DMS 273 (cell line): ENCODE data around the gene CDA.
A peak's percentile ranks its signal among the peaks of the same experiment; 100 is the strongest.

ENCODE experiments used
- DNase-seq: peaks from one replicate; lab custom pipeline; 2025; ENCODE audit not compliant: unreplicated experiment; lab: John Stamatoyannopoulos, UW

CDA gene

DNA sequence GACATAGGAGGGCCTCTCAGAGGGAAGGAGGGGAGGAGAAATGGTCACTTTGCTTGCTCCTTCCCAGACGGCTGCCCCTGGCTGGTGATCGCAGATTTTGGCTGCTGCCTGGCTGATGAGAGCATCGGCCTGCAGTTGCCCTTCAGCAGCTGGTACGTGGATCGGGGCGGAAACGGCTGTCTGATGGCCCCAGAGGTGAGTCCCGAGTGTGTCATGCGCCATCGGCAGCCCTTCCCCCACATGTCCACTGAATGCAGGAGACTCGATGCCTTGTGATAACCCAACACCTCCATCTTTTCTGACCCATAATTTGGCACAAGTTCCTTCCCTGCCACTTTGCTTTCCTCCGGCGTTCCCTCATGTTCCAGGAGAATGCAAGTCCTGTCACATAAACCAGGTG lies 59.5 kb downstream of the CDA start:
- DNase-seq, result no peak

GRCh38 chr1:20648946-20649345 lies 60.0 kb downstream of the CDA start:
- no peak for DNase-seq

DNA sequence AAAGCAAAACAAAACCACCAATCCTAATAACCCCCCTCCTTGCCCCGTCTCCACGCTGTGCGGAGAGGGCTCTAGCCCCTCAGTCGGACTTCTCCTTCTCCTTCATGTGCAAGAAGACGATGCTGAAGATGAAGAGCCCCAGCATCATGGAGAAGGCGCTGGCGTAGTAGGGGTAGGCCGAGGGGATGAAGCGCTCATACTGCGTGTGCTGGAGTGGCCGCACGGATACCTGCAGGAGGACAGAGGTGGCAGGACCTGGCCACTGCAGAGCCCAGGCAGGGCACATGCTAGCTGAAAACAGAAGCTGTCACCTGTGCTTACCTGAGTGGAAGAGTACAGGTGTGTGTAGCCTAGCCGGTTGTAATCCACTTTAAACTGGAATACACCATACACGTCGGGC lies 63.4 kb downstream of the CDA start:
- no peak for DNase-seq

DNA sequence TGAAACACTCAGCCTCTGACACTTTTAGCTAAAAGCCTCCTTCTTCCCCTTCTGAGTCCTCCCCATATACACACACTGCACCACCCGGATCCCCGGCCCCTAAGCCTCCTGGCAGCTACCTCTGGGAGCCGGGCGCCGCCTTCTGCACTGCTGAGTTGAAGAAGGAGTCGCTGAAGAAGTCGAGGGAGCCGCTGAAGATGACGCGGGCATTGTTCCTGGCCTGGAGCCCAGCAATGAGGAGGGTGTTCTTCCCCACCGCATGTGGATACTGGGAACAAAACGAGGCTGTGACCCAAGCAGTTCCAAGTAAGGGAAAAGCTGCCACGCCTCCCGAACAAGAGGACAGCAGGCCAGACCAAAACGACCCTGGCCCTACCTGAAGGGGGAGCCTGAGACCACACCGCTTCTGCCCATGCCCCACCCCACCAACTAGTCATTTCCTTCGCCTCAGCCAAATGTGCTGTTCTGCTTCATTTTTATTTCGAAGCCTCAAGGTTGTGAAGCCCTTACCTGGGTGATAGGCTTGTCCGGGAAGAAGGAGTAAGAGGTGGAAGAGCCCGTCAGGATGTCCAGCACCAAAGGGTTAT lies 65.3 kb downstream of the CDA start:
- no peak for DNase-seq

- no peak for DNase-seq
These were observed 68.1 kb downstream of the CDA start for GRCh38 chr1:20657024-20657423.

DNA sequence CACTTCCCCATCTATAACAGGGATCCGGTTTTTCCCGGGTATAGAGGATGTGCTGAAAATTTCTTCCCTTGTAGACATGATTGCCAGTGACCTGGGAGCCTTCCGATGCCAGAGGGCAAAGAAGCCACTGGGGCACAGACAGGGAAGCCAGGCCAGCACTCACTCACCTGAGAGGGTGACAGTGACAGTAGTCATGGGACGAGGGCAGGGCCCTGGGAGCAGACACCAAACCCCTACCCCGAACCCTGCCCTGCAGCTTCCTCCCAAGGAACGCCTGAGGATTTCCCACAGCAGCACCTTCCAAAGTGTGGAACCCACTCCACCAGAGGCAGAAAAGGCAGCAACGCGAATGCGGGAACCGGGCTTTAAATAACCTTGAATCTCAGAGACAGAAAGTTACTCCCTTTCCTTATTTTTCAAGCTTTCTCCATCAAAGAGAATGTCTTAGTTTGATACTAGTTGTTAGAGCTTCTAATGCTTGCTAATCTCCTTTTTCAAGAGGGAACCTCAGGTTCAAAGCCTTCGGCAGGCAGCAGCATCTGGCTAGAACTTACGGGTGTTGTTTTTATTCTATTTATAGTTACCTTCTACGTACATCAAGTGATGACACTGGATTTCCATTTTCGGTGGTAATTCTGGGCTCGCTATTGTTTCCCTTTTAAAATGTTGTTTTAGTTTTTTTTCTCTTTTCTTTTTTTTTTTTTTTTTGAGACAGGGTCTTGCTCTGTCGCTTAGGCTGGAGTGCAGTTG lies 69.4 kb downstream of the CDA start:
- no peak for DNase-seq

DNA sequence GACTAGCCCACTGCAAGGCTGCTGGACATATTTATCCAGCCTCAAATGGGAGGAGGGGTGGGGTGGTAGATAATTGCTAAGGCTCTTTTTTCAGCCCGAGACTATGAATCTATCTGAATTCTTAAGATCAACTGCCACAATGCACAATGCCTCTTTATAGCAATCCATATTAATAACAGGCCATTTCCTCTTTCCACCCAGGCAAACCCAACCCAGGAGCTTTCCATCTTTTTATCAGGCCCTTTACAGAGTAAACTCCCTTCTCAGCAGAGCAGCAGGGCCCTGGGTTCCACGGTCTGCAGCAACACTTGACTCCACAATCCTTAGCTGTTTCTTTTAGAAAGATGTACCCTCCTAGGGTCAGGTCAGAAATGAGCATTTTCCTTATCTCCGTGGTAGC lies 71.5 kb downstream of the CDA start:
- no peak for DNase-seq

- peak; percentile 53 for DNase-seq
These were observed 71.9 kb downstream of the CDA start for GRCh38 chr1:20660847-20661206.

DNA sequence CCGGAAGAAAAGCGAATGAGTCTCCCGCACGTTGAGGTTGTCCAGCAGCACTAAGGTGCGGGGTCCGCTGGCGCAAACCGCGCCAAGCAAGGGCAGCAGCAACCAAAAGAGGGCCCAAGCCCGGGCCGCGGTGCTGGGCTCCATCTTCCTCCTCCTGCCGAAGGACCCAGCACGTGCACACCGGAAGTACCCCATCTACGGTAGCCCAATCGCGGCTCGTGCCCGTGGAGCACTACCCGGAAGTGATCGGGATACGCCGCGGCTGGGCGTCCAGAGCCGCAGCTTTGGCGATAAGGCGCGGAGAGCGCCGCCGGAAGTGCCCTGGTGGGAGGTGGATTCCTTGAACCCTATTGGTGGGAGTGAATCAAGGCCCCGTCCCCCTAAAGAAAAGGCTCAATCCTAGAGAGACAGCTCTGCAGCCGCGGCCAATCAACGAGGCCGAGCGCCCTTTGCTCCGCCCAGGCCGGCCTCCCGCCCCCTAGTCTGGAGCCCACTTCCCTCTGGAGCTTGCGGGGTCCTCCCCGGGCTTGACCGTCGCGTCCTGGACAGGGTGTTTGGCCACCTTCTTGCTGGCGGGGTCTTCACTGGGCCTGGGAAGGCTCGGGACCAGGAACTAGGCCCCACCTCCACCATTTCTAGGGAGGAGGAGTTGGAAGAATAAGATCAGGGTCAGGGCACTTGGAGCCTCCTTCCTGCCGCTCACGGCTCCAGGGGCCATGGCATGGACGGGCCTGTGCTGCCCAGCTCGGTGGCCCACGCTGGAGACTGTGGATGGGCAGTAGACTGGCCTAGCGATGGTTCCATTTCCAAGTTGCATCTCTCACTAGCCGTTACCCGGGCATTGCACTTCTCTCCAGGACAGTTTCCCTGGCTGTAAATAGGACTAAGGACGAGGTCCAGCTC lies 72.6 kb downstream of the CDA start, which contains the start of gene DDOST:
TSS of gene DDOST (minus strand) at position 163 of the 903 bp plus-strand sequence. CDS start at position 144, 19 bp downstream.
- DNase-seq, result peak; percentile 99

DNA sequence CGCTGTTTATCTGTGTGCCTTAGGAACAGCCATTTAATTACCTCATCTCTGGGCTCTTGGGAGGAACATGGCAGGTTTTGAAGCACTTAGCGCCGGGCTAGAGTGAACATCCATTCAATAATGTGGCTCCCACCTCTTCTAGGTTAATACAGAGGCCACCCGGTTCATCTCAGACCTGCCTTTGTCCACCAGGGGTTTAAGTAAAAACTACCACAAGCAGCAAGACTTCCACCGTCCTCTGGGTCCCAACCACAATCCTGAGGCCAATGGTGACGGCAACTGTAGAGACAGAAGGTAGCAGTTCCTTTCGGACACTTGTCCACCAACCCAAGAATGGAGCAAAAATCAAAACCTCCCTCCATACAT lies 73.2 kb downstream of the CDA start:
- DNase-seq, result peak; percentile 53

GRCh38 chr1:20663365-20663764 lies 74.5 kb downstream of the CDA start:
- peak; percentile 47 for DNase-seq

GRCh38 chr1:20663969-20664715 lies 75.2 kb downstream of the CDA start:
- peak; percentile 30 for DNase-seq

GRCh38 chr1:20665726-20666125 lies 76.8 kb downstream of the CDA start:
- no peak for DNase-seq

GRCh38 chr1:20666146-20666545 lies 77.2 kb downstream of the CDA start:
- DNase-seq, result no peak

- DNase-seq, result peak; percentile 27
These were observed 77.9 kb downstream of the CDA start for GRCh38 chr1:20666804-20667203.
